ENCODE measurements around the gene HSPG2. TPM values are rescaled to one million over a fixed set of nuclear protein-coding genes. Genes with fewer than 3 reads are reported as not detected.

The HSPG2 gene
- total and polyA plus RNA-seq, 9 of the 15 experiments (the other 6 are each of a cell fraction or from before 2014, with no cell fraction given), result 0.14 to 160 (median 15.7) TPM

DNA sequence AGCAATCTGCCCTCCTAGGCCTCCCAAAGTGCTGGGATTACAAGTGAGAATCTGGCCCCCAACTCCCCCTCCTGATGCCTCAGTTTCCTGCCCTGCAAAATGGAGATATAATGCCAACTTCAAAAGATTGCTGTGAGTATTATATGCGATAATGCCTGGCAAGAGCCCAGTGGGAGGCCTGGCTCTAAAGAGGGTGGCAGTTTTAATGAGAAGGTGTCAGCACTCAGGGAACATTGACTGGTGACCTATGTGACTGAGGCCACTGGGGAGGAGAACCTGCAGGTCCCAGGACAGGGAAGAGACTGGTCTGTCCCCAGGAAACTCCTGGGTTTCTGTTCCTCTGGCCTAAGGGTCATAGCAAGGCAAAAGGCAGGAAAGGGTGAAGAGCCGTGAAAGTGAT, 11.0 kb downstream of the HSPG2 start (continued):
- TF ChIP-seq, protein P1, sequence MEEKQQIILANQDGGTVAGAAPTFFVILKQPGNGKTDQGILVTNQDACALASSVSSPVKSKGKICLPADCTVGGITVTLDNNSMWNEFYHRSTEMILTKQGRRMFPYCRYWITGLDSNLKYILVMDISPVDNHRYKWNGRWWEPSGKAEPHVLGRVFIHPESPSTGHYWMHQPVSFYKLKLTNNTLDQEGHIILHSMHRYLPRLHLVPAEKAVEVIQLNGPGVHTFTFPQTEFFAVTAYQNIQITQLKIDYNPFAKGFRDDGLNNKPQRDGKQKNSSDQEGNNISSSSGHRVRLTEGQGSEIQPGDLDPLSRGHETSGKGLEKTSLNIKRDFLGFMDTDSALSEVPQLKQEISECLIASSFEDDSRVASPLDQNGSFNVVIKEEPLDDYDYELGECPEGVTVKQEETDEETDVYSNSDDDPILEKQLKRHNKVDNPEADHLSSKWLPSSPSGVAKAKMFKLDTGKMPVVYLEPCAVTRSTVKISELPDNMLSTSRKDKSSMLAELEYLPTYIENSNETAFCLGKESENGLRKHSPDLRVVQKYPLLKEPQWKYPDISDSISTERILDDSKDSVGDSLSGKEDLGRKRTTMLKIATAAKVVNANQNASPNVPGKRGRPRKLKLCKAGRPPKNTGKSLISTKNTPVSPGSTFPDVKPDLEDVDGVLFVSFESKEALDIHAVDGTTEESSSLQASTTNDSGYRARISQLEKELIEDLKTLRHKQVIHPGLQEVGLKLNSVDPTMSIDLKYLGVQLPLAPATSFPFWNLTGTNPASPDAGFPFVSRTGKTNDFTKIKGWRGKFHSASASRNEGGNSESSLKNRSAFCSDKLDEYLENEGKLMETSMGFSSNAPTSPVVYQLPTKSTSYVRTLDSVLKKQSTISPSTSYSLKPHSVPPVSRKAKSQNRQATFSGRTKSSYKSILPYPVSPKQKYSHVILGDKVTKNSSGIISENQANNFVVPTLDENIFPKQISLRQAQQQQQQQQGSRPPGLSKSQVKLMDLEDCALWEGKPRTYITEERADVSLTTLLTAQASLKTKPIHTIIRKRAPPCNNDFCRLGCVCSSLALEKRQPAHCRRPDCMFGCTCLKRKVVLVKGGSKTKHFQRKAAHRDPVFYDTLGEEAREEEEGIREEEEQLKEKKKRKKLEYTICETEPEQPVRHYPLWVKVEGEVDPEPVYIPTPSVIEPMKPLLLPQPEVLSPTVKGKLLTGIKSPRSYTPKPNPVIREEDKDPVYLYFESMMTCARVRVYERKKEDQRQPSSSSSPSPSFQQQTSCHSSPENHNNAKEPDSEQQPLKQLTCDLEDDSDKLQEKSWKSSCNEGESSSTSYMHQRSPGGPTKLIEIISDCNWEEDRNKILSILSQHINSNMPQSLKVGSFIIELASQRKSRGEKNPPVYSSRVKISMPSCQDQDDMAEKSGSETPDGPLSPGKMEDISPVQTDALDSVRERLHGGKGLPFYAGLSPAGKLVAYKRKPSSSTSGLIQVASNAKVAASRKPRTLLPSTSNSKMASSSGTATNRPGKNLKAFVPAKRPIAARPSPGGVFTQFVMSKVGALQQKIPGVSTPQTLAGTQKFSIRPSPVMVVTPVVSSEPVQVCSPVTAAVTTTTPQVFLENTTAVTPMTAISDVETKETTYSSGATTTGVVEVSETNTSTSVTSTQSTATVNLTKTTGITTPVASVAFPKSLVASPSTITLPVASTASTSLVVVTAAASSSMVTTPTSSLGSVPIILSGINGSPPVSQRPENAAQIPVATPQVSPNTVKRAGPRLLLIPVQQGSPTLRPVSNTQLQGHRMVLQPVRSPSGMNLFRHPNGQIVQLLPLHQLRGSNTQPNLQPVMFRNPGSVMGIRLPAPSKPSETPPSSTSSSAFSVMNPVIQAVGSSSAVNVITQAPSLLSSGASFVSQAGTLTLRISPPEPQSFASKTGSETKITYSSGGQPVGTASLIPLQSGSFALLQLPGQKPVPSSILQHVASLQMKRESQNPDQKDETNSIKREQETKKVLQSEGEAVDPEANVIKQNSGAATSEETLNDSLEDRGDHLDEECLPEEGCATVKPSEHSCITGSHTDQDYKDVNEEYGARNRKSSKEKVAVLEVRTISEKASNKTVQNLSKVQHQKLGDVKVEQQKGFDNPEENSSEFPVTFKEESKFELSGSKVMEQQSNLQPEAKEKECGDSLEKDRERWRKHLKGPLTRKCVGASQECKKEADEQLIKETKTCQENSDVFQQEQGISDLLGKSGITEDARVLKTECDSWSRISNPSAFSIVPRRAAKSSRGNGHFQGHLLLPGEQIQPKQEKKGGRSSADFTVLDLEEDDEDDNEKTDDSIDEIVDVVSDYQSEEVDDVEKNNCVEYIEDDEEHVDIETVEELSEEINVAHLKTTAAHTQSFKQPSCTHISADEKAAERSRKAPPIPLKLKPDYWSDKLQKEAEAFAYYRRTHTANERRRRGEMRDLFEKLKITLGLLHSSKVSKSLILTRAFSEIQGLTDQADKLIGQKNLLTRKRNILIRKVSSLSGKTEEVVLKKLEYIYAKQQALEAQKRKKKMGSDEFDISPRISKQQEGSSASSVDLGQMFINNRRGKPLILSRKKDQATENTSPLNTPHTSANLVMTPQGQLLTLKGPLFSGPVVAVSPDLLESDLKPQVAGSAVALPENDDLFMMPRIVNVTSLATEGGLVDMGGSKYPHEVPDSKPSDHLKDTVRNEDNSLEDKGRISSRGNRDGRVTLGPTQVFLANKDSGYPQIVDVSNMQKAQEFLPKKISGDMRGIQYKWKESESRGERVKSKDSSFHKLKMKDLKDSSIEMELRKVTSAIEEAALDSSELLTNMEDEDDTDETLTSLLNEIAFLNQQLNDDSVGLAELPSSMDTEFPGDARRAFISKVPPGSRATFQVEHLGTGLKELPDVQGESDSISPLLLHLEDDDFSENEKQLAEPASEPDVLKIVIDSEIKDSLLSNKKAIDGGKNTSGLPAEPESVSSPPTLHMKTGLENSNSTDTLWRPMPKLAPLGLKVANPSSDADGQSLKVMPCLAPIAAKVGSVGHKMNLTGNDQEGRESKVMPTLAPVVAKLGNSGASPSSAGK (IDR thresholded peaks at IDR 0.05), result no peak
- TF ChIP-seq MYC (IDR thresholded peaks at IDR 0.05; ENCODE audit: low read depth, low read length) (no peak), MYC (CRISPR knock-in tag; IDR thresholded peaks at IDR 0.05; ENCODE audit: borderline replicate concordance, low read depth) (no peak), CBX1 (IDR thresholded peaks at IDR 0.05; ENCODE audit: low read depth) (no peak), EP400 (IDR thresholded peaks at IDR 0.05) (no peak), ZNF354B (CRISPR knock-in tag; IDR thresholded peaks at IDR 0.05) (no peak), MAFF (IDR thresholded peaks at IDR 0.05; ENCODE audit: low read length) (no peak), ZNF23 (CRISPR knock-in tag; IDR thresholded peaks at IDR 0.05) (no peak)
- TF ChIP-seq, protein P2, sequence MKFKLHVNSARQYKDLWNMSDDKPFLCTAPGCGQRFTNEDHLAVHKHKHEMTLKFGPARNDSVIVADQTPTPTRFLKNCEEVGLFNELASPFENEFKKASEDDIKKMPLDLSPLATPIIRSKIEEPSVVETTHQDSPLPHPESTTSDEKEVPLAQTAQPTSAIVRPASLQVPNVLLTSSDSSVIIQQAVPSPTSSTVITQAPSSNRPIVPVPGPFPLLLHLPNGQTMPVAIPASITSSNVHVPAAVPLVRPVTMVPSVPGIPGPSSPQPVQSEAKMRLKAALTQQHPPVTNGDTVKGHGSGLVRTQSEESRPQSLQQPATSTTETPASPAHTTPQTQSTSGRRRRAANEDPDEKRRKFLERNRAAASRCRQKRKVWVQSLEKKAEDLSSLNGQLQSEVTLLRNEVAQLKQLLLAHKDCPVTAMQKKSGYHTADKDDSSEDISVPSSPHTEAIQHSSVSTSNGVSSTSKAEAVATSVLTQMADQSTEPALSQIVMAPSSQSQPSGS (CRISPR knock-in tag; IDR thresholded peaks at IDR 0.05), result no peak
- TF ChIP-seq, protein P3, sequence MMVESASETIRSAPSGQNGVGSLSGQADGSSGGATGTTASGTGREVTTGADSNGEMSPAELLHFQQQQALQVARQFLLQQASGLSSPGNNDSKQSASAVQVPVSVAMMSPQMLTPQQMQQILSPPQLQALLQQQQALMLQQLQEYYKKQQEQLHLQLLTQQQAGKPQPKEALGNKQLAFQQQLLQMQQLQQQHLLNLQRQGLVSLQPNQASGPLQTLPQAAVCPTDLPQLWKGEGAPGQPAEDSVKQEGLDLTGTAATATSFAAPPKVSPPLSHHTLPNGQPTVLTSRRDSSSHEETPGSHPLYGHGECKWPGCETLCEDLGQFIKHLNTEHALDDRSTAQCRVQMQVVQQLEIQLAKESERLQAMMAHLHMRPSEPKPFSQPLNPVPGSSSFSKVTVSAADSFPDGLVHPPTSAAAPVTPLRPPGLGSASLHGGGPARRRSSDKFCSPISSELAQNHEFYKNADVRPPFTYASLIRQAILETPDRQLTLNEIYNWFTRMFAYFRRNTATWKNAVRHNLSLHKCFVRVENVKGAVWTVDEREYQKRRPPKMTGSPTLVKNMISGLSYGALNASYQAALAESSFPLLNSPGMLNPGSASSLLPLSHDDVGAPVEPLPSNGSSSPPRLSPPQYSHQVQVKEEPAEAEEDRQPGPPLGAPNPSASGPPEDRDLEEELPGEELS (CRISPR knock-in tag; IDR thresholded peaks at IDR 0.05; ENCODE audit: borderline replicate concordance), result no peak
- TF ChIP-seq, protein P4, sequence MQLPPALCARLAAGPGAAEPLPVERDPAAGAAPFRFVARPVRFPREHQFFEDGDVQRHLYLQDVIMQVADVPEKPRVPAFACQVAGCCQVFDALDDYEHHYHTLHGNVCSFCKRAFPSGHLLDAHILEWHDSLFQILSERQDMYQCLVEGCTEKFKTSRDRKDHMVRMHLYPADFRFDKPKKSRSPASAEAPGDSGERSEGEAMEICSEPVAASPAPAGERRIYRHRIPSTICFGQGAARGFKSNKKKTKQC (CRISPR knock-in tag; IDR thresholded peaks at IDR 0.05), result no peak
- TF ChIP-seq, protein P5, sequence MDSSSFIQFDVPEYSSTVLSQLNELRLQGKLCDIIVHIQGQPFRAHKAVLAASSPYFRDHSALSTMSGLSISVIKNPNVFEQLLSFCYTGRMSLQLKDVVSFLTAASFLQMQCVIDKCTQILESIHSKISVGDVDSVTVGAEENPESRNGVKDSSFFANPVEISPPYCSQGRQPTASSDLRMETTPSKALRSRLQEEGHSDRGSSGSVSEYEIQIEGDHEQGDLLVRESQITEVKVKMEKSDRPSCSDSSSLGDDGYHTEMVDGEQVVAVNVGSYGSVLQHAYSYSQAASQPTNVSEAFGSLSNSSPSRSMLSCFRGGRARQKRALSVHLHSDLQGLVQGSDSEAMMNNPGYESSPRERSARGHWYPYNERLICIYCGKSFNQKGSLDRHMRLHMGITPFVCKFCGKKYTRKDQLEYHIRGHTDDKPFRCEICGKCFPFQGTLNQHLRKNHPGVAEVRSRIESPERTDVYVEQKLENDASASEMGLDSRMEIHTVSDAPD (CRISPR knock-in tag; IDR thresholded peaks at IDR 0.05), result no peak
